Panc1 (cell line): ENCODE measurements around the gene MSH2.

Experiments used
- POLR2AphosphoS5 ChIP-seq: IDR thresholded peaks from 2 replicates; pipeline ENCODE4 v1.6.1; 2012; ENCODE audit warnings: mild to moderate bottlenecking, low read depth, low read length, moderate library complexity
- TF ChIP-seq, protein P1 (sequence below): fragments of 450-650 bp; IDR thresholded peaks from 2 replicates; pipeline ENCODE4 v1.5.1; 2017; ENCODE audit warnings: mild to moderate bottlenecking

DNA sequence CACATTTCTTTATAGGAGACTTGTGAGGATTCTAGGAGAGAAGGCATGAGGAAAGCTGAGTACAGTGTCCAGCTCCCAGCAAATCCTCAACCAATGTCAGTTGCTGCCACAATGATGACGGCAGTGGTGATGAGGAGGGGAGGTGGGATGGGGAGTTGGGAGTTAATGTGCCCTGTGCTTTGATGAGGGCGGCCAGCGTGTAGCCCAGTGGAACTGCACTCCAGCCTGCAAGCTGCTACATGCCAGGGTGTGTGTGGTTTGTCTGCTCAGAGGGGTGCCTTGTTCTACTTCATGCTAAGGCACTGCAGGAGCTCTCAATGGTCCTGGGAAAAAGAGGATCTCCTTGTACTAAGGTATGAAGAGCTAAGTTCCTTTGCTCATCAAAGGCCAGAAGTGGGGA lies 96.1 kb downstream of the MSH2 start:
- no peak for TF ChIP-seq POLR2AphosphoS5
- TF ChIP-seq, protein P1, sequence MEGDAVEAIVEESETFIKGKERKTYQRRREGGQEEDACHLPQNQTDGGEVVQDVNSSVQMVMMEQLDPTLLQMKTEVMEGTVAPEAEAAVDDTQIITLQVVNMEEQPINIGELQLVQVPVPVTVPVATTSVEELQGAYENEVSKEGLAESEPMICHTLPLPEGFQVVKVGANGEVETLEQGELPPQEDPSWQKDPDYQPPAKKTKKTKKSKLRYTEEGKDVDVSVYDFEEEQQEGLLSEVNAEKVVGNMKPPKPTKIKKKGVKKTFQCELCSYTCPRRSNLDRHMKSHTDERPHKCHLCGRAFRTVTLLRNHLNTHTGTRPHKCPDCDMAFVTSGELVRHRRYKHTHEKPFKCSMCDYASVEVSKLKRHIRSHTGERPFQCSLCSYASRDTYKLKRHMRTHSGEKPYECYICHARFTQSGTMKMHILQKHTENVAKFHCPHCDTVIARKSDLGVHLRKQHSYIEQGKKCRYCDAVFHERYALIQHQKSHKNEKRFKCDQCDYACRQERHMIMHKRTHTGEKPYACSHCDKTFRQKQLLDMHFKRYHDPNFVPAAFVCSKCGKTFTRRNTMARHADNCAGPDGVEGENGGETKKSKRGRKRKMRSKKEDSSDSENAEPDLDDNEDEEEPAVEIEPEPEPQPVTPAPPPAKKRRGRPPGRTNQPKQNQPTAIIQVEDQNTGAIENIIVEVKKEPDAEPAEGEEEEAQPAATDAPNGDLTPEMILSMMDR = no peak
